Neural cell (in vitro differentiated cells): Measurements from ENCODE around the gene ARHGAP6. TPM values are rescaled to one million over a fixed set of nuclear protein-coding genes. Genes with fewer than 3 reads are reported as not detected.
"Not testable (repeated sequence)": the region's sequence is repeated elsewhere in the genome, so short reads cannot be mapped to it uniquely, and the experiment has no call there.

Experiments
- H2AFZ ChIP-seq: fragments of 200-600, 300-800 bp; sonication (generic), shearing (Covaris generic); 2 replicates; pipeline ENCODE4 v1.6.0; 2014; ENCODE audit warnings: low read depth, mild to moderate bottlenecking, antibody characterized with exemption, low read length, moderate library complexity
- H3F3A ChIP-seq: fragments of 200-600 bp; shearing (Covaris generic); 2 replicates; pipeline ENCODE4 v1.6.1; 2016; ENCODE audit warnings: mild to moderate bottlenecking, moderate library complexity, mixed read lengths, antibody characterized with exemption, low read length; ENCODE audit not compliant: insufficient read depth, poor library complexity, severe bottlenecking
- H3K27ac ChIP-seq: fragments of 200-600, 300-800 bp; sonication (generic), shearing (Covaris generic); 2 replicates; pipeline ENCODE4 v1.5.1; 2014; ENCODE audit warnings: mild to moderate bottlenecking, low read length, moderate library complexity
- H3K27me3 ChIP-seq: fragments of 300-800, 200-600 bp; sonication (generic), shearing (Covaris generic); 2 replicates; pipeline ENCODE4 v1.6.0; 2014; ENCODE audit warnings: mild to moderate bottlenecking, low read depth, low read length, moderate library complexity; ENCODE audit not compliant: insufficient read depth
- H3K36me3 ChIP-seq: fragments of 300-800, 200-600 bp; sonication (generic), shearing (Covaris generic); 2 replicates; pipeline ENCODE4 v1.5.1; 2014; ENCODE audit warnings: mild to moderate bottlenecking, antibody characterized with exemption, low read length, moderate library complexity; ENCODE audit not compliant: insufficient read depth
- H3K4me2 ChIP-seq: fragments of 300-800, 200-600 bp; sonication (generic), shearing (Covaris generic); 2 replicates; pipeline ENCODE4 v1.6.0; 2014; ENCODE audit warnings: mild to moderate bottlenecking, low read length
- H3K4me3 ChIP-seq: fragments of 300-800, 200-600 bp; sonication (generic), shearing (Covaris generic); 2 replicates; pipeline ENCODE4 v1.5.1; 2014; ENCODE audit warnings: mild to moderate bottlenecking, low read length, moderate library complexity
- H3K79me2 ChIP-seq: fragments of 200-600 bp; shearing (Covaris generic); replicated peaks from 2 replicates; pipeline ENCODE4 v1.6.0; 2014; ENCODE audit warnings: mild to moderate bottlenecking, low read length, moderate library complexity; ENCODE audit not compliant: insufficient read depth
- H3K9ac ChIP-seq: fragments of 300-800, 200-600 bp; sonication (generic), shearing (Covaris generic); 2 replicates; pipeline ENCODE4 v1.6.1; 2016; ENCODE audit warnings: mild to moderate bottlenecking, low read length, mixed read lengths
- H3K9me2 ChIP-seq: fragments of 200-600 bp; shearing (Covaris generic); 2 replicates; pipeline ENCODE4 v1.6.1; 2016; ENCODE audit warnings: mild to moderate bottlenecking, low read length, mixed read lengths; ENCODE audit not compliant: insufficient read depth
- H3K9me3 ChIP-seq: fragments of 200-600, 300-800 bp; sonication (generic), shearing (Covaris generic); 2 replicates; pipeline ENCODE4 v1.6.1; 2016; ENCODE audit warnings: mild to moderate bottlenecking, mixed run types, low read length, moderate library complexity, mixed read lengths
- H4K20me1 ChIP-seq: fragments of 200-600 bp; shearing (Covaris generic); 2 replicates; pipeline ENCODE4 v1.6.1; 2016; ENCODE audit warnings: mild to moderate bottlenecking, mixed run types; ENCODE audit not compliant: insufficient read depth
- CTCF ChIP-seq: fragments of 450-650 bp; IDR thresholded peaks from 2 replicates; pipeline ENCODE4 v1.5.1; 2014; ENCODE audit warnings: antibody characterized with exemption, mild to moderate bottlenecking, moderate library complexity; ENCODE audit not compliant: poor library complexity, severe bottlenecking
- EP300 ChIP-seq: fragments of 450-650 bp; conservative IDR thresholded peaks from 2 replicates; pipeline ENCODE4 v1.6.1; 2014; ENCODE audit warnings: antibody characterized with exemption, mild to moderate bottlenecking, moderate library complexity; ENCODE audit not compliant: poor library complexity, severe bottlenecking
- EZH2 ChIP-seq: fragments of 200-600, 300-800 bp; shearing (Covaris generic), sonication (generic); IDR thresholded peaks from 2 replicates; pipeline ENCODE4 v1.6.1; 2014; ENCODE audit warnings: antibody characterized with exemption, low read length, borderline replicate concordance, mild to moderate bottlenecking; ENCODE audit not compliant: insufficient read depth, poor library complexity, severe bottlenecking
- MXI1 ChIP-seq: fragments of 450-650 bp; conservative IDR thresholded peaks from 2 replicates; pipeline ENCODE4 v1.6.1; 2014; ENCODE audit warnings: antibody characterized with exemption, mild to moderate bottlenecking; ENCODE audit not compliant: poor library complexity, severe bottlenecking
- POLR2AphosphoS5 ChIP-seq: IDR thresholded peaks from 2 replicates; pipeline ENCODE4 v1.6.1; 2012
- RAD21 ChIP-seq: fragments of 450-650 bp; conservative IDR thresholded peaks from 2 replicates; pipeline ENCODE4 v1.6.1; 2014; ENCODE audit warnings: antibody characterized with exemption, mild to moderate bottlenecking, moderate library complexity
- SMC3 ChIP-seq: fragments of 450-650 bp; conservative IDR thresholded peaks from 2 replicates; pipeline ENCODE4 v1.6.1; 2014; ENCODE audit warnings: antibody characterized with exemption, mild to moderate bottlenecking, moderate library complexity; ENCODE audit not compliant: poor library complexity
- TAF1 ChIP-seq: IDR thresholded peaks from 2 replicates; pipeline ENCODE4 v1.6.1; 2012; ENCODE audit warnings: low read depth
- polyA plus RNA-seq: library from polyadenylated mRNA; depleted of rRNA; stranded (reverse); fragments of >200 nt; gene quantifications from 2 replicates; pipeline ENCODE4 v1.2.3, GENCODE V29; 2014
- TF ChIP-seq, protein P1 (sequence below): IDR thresholded peaks from 2 replicates; pipeline ENCODE4 v1.6.1; 2012; ENCODE audit warnings: borderline replicate concordance

The ARHGAP6 gene
- polyA plus RNA-seq, 1 donor from 2014 or later, result 0.40 TPM

GRCh38 chrX:11499076-11500044, 166.4 kb downstream of the ARHGAP6 start:
- no peak for TF ChIP-seq CTCF
- TF ChIP-seq, protein P1, sequence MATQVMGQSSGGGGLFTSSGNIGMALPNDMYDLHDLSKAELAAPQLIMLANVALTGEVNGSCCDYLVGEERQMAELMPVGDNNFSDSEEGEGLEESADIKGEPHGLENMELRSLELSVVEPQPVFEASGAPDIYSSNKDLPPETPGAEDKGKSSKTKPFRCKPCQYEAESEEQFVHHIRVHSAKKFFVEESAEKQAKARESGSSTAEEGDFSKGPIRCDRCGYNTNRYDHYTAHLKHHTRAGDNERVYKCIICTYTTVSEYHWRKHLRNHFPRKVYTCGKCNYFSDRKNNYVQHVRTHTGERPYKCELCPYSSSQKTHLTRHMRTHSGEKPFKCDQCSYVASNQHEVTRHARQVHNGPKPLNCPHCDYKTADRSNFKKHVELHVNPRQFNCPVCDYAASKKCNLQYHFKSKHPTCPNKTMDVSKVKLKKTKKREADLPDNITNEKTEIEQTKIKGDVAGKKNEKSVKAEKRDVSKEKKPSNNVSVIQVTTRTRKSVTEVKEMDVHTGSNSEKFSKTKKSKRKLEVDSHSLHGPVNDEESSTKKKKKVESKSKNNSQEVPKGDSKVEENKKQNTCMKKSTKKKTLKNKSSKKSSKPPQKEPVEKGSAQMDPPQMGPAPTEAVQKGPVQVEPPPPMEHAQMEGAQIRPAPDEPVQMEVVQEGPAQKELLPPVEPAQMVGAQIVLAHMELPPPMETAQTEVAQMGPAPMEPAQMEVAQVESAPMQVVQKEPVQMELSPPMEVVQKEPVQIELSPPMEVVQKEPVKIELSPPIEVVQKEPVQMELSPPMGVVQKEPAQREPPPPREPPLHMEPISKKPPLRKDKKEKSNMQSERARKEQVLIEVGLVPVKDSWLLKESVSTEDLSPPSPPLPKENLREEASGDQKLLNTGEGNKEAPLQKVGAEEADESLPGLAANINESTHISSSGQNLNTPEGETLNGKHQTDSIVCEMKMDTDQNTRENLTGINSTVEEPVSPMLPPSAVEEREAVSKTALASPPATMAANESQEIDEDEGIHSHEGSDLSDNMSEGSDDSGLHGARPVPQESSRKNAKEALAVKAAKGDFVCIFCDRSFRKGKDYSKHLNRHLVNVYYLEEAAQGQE, result no peak
- TF ChIP-seq POLR2AphosphoS5, result no peak
- TF ChIP-seq RAD21, result no peak
- no peak for TF ChIP-seq MXI1
- no peak for TF ChIP-seq SMC3
- no peak for TF ChIP-seq EP300
- TF ChIP-seq EZH2, result no peak
- TF ChIP-seq TAF1, result no peak
- no peaks in the 10 kb centered on the region for H3K36me3 ChIP-seq
- H2AFZ ChIP-seq, result no peak overlapping the region
- H3K4me2 ChIP-seq, result no peak overlapping the region
- H3K4me3 ChIP-seq, result no peak overlapping the region
- no peak overlapping the region for H3K27ac ChIP-seq
- H3K27me3 ChIP-seq, result no peaks in the 10 kb centered on the region
- no peaks in the 10 kb centered on the region for H4K20me1 ChIP-seq
- H3K9me3 ChIP-seq, result no peaks in the 10 kb centered on the region
- no peak overlapping the region for H3K9ac ChIP-seq
- H3K79me2 ChIP-seq, result no peaks in the 10 kb centered on the region
- H3K9me2 ChIP-seq, result no peaks in the 10 kb centered on the region
- no peaks in the 10 kb centered on the region for H3F3A ChIP-seq

GRCh38 chrX:11491375-11491774, 174.3 kb downstream of the ARHGAP6 start:
- H3K9me3 ChIP-seq, H3K27ac ChIP-seq, H3K4me2 ChIP-seq, H3F3A ChIP-seq, H3K27me3 ChIP-seq, H3K9me2 ChIP-seq, H3K79me2 ChIP-seq, H3K4me3 ChIP-seq, H2AFZ ChIP-seq, H3K9ac ChIP-seq, H4K20me1 ChIP-seq, H3K36me3 ChIP-seq: not testable (repeated sequence)
